WTC11 (cell line): ENCODE measurements around the gene MSL1. TPM values are rescaled to one million over a fixed set of nuclear protein-coding genes. Genes with fewer than 3 reads are reported as not detected.
A peak's percentile ranks its signal among the peaks of the same experiment; 100 is the strongest.

ENCODE experiments used
- ATAC-seq: fragments of 200-7000 bp; cut with Tn5 transposase; 2 replicates; pipeline ENCODE4 v1.10.0; 2021; ENCODE audit warnings: mild to moderate bottlenecking, moderate library complexity
- CTCF ChIA-PET: fragments of 300-600 bp; sonication (Branson Sonifier 250); formaldehyde crosslinking; loops from one replicate; lab custom pipeline; 2021; ENCODE audit warnings: antibody characterized with exemption; lab: Charles Lee
- POLR2A ChIA-PET: fragments of 350-600 bp; sonication (Branson Sonifier 250); formaldehyde crosslinking; loops from one replicate; lab custom pipeline; 2021; ENCODE audit warnings: antibody characterized with exemption; lab: Charles Lee
- DNase-seq: peaks from one replicate; pipeline ENCODE4 v3.0.0; 2021; ENCODE audit warnings: low spot score
- H3K27ac Mint-ChIP-seq: 2 replicates; pipeline ENCODE4 v1.8.0; 2021; ENCODE audit warnings: mixed read lengths
- H3K27me3 Mint-ChIP-seq: 2 replicates; pipeline ENCODE4 v1.8.0; 2021; ENCODE audit warnings: low read depth, mild to moderate bottlenecking, moderate library complexity, mixed read lengths
- H3K36me3 Mint-ChIP-seq: 2 replicates; pipeline ENCODE4 v1.8.0; 2021; ENCODE audit warnings: mixed read lengths
- H3K4me1 Mint-ChIP-seq: 2 replicates; pipeline ENCODE4 v1.8.0; 2022; ENCODE audit warnings: mixed read lengths
- H3K4me3 Mint-ChIP-seq: 2 replicates; pipeline ENCODE4 v1.8.0; 2021; ENCODE audit warnings: mild to moderate bottlenecking, moderate library complexity, mixed read lengths
- H3K9me3 Mint-ChIP-seq: 2 replicates; pipeline ENCODE4 v1.8.0; 2021; ENCODE audit warnings: mixed read lengths
- ATF1 ChIP-seq: sonication (generic); formaldehyde crosslinking; IDR thresholded peaks from 2 replicates; pipeline ENCODE4 v1.8.1; 2023; ENCODE audit warnings: mild to moderate bottlenecking, moderate library complexity, missing genetic modification reagents
- ESRRA ChIP-seq: sonication (generic); formaldehyde crosslinking; IDR thresholded peaks from 2 replicates; pipeline ENCODE4 v1.8.1; 2022; ENCODE audit warnings: mild to moderate bottlenecking, missing genetic modification reagents, borderline replicate concordance
- GABPB1 ChIP-seq: sonication (generic); formaldehyde crosslinking; IDR thresholded peaks from 2 replicates; pipeline ENCODE4 v1.8.1; 2023; ENCODE audit warnings: mild to moderate bottlenecking, missing genetic modification reagents
- JAZF1 ChIP-seq: fragments of 250-450 bp; sonication (Bioruptor Pico); IDR thresholded peaks from 2 replicates; pipeline ENCODE4 v1.9.0; 2021; ENCODE audit warnings: moderate library complexity, mild to moderate bottlenecking, inconsistent platforms
- NFATC4 ChIP-seq: fragments of 250-450 bp; sonication (Bioruptor Pico); IDR thresholded peaks from 2 replicates; pipeline ENCODE4 v1.9.0; 2021; ENCODE audit warnings: mild to moderate bottlenecking
- OVOL2 ChIP-seq: fragments of 250-450 bp; sonication (Bioruptor Pico); IDR thresholded peaks from 2 replicates; pipeline ENCODE4 v1.9.0; 2021; ENCODE audit warnings: mild to moderate bottlenecking, borderline replicate concordance
- RORB ChIP-seq: fragments of 250-450 bp; sonication (Bioruptor Pico); IDR thresholded peaks from 2 replicates; pipeline ENCODE4 v1.9.0; 2021; ENCODE audit warnings: mild to moderate bottlenecking
- SOX15 ChIP-seq: fragments of 250-450 bp; sonication (Bioruptor Pico); IDR thresholded peaks from 2 replicates; pipeline ENCODE4 v1.9.0; 2021; ENCODE audit warnings: mild to moderate bottlenecking
- ZNF121 ChIP-seq: sonication (generic); formaldehyde crosslinking; IDR thresholded peaks from 2 replicates; pipeline ENCODE4 v1.8.0; 2023; ENCODE audit warnings: missing genetic modification reagents
- ZNF138 ChIP-seq: sonication (generic); formaldehyde crosslinking; conservative IDR thresholded peaks from 2 replicates; pipeline ENCODE4 v1.8.1; 2022; ENCODE audit warnings: mild to moderate bottlenecking, moderate library complexity, missing genetic modification reagents
- ZNF416 ChIP-seq: fragments of 250-450 bp; sonication (Bioruptor Pico); IDR thresholded peaks from 2 replicates; pipeline ENCODE4 v1.9.0; 2021; ENCODE audit warnings: mild to moderate bottlenecking, inconsistent platforms
- total RNA-seq: library from RNA; stranded (reverse); gene quantifications from 3 replicates; pipeline ENCODE4 v1.2.3, GENCODE V29; 2021
- TF ChIP-seq, protein P1 (sequence below): sonication (generic); formaldehyde crosslinking; IDR thresholded peaks from 2 replicates; pipeline ENCODE4 v1.8.1; 2022; ENCODE audit warnings: low read depth, missing genetic modification reagents, borderline replicate concordance
- TF ChIP-seq, protein P2 (sequence below): fragments of 250-450 bp; sonication (Bioruptor Pico); IDR thresholded peaks from 2 replicates; pipeline ENCODE4 v1.9.0; 2021; ENCODE audit warnings: moderate library complexity, mild to moderate bottlenecking, inconsistent platforms, borderline replicate concordance
- TF ChIP-seq, protein P3 (sequence below): fragments of 250-450 bp; sonication (Bioruptor Pico); conservative IDR thresholded peaks from 2 replicates; pipeline ENCODE4 v1.9.0; 2021; ENCODE audit warnings: mild to moderate bottlenecking
- TF ChIP-seq, protein P4 (sequence below): fragments of 250-450 bp; sonication (Bioruptor Pico); IDR thresholded peaks from 2 replicates; pipeline ENCODE4 v1.9.0; 2021; ENCODE audit warnings: mild to moderate bottlenecking, borderline replicate concordance
- TF ChIP-seq, protein P5 (sequence below): sonication (generic); formaldehyde crosslinking; IDR thresholded peaks from 2 replicates; pipeline ENCODE4 v1.8.0; 2023; ENCODE audit warnings: missing genetic modification reagents, mild to moderate bottlenecking, borderline replicate concordance

MSL1 gene
- total RNA-seq, 1 experiment from 2014 or later: 78.1 TPM

DNA sequence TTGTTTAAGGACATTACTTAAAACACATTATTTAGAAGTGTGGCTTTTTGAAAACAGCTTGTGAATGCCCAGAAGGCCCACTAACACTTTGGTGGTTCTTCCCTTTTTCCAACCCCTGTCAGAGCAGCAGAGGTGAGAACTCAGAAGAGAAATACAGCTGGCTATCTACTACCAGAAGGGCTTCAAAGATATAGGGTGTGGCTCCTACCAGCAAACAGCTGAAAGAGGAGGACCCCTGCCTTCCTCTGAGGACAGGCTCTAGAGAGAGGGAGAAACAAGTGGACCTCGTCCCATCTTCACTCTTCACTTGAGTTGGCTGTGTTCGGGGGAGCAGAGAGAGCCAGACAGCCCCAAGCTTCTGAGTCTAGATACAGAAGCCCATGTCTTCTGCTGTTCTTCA, 48.6 kb downstream of the MSL1 start (continued):
- TF ChIP-seq, protein P1, sequence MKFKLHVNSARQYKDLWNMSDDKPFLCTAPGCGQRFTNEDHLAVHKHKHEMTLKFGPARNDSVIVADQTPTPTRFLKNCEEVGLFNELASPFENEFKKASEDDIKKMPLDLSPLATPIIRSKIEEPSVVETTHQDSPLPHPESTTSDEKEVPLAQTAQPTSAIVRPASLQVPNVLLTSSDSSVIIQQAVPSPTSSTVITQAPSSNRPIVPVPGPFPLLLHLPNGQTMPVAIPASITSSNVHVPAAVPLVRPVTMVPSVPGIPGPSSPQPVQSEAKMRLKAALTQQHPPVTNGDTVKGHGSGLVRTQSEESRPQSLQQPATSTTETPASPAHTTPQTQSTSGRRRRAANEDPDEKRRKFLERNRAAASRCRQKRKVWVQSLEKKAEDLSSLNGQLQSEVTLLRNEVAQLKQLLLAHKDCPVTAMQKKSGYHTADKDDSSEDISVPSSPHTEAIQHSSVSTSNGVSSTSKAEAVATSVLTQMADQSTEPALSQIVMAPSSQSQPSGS: no peak
- no peak for TF ChIP-seq JAZF1

DNA sequence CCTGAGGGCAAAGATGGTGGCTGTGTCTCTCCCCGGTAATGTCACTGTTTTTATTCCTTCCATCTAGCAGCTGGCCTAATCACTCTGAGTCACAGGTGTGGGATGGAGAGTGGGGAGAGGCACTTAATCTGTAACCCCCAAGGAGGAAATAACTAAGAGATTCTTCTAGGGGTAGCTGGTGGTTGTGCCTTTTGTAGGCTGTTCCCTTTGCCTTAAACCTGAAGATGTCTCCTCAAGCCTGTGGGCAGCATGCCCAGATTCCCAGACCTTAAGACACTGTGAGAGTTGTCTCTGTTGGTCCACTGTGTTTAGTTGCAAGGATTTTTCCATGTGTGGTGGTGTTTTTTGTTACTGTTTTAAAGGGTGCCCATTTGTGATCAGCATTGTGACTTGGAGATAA, 50.0 kb downstream of the MSL1 start:
- no peak for DNase-seq
- H3K27ac Mint-ChIP-seq: no peak overlapping the region

DNA sequence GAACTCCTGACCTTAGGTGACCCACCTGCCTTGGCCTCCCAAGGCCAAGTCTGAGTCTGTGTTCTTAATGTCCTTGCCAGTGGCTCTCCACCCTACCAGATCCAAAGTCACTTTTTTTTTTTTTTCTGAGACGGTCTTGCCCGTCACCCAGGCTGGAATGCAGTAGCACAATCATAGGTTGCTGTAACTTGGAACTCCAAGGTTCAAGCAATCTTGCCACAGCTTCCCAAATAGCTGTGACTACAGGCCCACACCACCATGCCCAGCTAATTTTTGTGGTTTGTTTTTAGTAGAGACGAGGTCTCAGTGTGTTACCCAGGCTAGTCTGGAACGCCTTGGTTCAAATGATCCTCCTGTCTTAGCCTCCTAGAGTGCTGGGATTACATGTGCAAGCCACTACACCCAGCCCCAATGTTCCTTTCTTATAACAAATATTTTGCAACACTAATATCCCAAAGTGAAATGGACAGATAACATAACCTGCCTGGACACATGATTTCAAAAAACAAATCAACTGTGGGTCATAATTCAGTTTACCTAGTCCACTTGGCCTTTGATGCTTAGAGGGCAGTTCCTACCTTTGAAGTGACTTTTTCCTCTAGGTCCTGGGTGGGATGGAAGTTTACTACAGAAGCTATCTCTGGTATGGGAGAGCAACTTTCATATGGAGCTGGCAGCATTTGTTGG, 51.5 kb downstream of the MSL1 start:
- H3K4me3 Mint-ChIP-seq: no peak overlapping the region
- ATAC-seq: no peak
- H3K4me1 Mint-ChIP-seq: peaks cover 8% of the 10 kb centered on the region
- POLR2A ChIA-PET: interaction anchor here (0.7 kb wide), 1 partner anchor 197 kb away, joined by 3 read pairs; no protein-coding TSS in a partner anchor
- no peaks in the 10 kb centered on the region; the same call in 1 of the 2 replicates for H3K27me3 Mint-ChIP-seq
- no peak for DNase-seq
- no peaks in the 10 kb centered on the region for H3K9me3 Mint-ChIP-seq
- CTCF ChIA-PET: interaction anchor here (1.6 to 7.4 kb wide), 2 partner anchors 18 to 60 kb away, joined by 4 to 75 read pairs; no protein-coding TSS in a partner anchor
- H3K36me3 Mint-ChIP-seq: peaks cover 49% of the 10 kb centered on the region
- peak overlapping the region; percentile 54; the same call in 1 of the 2 replicates for H3K27ac Mint-ChIP-seq
- TF ChIP-seq SOX15 (CRISPR knock-in tag) (no peak), ATF1 (CRISPR knock-in tag) (no peak), ZNF138 (CRISPR knock-in tag) (no peak), ESRRA (CRISPR knock-in tag) (no peak), NFATC4 (no peak), OVOL2 (CRISPR knock-in tag) (no peak), ZNF121 (no peak), RORB (CRISPR knock-in tag) (no peak), GABPB1 (CRISPR knock-in tag) (no peak)
- TF ChIP-seq, protein P2, sequence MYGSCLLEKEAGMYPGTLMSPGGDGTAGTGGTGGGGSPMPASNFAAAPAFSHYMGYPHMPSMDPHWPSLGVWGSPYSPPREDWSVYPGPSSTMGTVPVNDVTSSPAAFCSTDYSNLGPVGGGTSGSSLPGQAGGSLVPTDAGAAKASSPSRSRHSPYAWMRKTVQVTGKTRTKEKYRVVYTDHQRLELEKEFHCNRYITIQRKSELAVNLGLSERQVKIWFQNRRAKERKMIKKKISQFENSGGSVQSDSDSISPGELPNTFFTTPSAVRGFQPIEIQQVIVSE (CRISPR knock-in tag): no peak
- TF ChIP-seq, protein P3, sequence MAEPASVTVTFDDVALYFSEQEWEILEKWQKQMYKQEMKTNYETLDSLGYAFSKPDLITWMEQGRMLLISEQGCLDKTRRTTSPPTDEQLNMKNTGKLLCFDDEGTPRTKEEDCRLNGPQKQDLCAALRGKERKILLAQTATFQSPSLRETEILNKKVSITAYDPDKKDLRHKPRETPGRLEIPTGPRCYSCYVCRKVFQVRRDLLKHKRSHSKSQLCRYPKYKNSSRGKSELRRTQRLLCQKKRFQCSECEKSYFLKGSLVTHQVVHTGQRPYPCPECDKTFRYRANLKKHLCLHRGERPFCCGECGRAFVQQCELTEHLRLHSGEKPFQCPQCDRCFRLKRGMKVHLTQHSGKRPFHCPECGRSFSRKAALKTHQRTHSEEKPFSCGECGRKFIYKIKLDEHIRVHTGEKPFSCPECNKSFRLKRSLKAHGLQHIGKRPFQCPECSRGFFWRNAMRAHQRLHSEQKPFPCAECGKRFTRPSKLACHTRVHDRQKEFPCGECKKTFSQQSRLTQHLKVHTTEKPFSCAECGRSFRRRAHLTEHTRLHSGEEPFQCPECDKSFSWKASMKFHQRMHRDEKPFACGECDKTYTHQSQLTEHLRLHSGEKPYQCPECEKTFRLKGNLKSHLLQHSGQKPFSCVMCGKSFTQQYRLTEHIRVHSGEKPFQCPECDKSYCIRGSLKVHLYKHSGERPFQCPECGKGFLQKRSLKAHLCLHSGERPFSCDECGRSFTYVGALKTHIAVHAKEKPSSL: no peak
- TF ChIP-seq, protein P4, sequence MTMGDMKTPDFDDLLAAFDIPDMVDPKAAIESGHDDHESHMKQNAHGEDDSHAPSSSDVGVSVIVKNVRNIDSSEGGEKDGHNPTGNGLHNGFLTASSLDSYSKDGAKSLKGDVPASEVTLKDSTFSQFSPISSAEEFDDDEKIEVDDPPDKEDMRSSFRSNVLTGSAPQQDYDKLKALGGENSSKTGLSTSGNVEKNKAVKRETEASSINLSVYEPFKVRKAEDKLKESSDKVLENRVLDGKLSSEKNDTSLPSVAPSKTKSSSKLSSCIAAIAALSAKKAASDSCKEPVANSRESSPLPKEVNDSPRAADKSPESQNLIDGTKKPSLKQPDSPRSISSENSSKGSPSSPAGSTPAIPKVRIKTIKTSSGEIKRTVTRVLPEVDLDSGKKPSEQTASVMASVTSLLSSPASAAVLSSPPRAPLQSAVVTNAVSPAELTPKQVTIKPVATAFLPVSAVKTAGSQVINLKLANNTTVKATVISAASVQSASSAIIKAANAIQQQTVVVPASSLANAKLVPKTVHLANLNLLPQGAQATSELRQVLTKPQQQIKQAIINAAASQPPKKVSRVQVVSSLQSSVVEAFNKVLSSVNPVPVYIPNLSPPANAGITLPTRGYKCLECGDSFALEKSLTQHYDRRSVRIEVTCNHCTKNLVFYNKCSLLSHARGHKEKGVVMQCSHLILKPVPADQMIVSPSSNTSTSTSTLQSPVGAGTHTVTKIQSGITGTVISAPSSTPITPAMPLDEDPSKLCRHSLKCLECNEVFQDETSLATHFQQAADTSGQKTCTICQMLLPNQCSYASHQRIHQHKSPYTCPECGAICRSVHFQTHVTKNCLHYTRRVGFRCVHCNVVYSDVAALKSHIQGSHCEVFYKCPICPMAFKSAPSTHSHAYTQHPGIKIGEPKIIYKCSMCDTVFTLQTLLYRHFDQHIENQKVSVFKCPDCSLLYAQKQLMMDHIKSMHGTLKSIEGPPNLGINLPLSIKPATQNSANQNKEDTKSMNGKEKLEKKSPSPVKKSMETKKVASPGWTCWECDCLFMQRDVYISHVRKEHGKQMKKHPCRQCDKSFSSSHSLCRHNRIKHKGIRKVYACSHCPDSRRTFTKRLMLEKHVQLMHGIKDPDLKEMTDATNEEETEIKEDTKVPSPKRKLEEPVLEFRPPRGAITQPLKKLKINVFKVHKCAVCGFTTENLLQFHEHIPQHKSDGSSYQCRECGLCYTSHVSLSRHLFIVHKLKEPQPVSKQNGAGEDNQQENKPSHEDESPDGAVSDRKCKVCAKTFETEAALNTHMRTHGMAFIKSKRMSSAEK: no peak
- TF ChIP-seq, protein P5, sequence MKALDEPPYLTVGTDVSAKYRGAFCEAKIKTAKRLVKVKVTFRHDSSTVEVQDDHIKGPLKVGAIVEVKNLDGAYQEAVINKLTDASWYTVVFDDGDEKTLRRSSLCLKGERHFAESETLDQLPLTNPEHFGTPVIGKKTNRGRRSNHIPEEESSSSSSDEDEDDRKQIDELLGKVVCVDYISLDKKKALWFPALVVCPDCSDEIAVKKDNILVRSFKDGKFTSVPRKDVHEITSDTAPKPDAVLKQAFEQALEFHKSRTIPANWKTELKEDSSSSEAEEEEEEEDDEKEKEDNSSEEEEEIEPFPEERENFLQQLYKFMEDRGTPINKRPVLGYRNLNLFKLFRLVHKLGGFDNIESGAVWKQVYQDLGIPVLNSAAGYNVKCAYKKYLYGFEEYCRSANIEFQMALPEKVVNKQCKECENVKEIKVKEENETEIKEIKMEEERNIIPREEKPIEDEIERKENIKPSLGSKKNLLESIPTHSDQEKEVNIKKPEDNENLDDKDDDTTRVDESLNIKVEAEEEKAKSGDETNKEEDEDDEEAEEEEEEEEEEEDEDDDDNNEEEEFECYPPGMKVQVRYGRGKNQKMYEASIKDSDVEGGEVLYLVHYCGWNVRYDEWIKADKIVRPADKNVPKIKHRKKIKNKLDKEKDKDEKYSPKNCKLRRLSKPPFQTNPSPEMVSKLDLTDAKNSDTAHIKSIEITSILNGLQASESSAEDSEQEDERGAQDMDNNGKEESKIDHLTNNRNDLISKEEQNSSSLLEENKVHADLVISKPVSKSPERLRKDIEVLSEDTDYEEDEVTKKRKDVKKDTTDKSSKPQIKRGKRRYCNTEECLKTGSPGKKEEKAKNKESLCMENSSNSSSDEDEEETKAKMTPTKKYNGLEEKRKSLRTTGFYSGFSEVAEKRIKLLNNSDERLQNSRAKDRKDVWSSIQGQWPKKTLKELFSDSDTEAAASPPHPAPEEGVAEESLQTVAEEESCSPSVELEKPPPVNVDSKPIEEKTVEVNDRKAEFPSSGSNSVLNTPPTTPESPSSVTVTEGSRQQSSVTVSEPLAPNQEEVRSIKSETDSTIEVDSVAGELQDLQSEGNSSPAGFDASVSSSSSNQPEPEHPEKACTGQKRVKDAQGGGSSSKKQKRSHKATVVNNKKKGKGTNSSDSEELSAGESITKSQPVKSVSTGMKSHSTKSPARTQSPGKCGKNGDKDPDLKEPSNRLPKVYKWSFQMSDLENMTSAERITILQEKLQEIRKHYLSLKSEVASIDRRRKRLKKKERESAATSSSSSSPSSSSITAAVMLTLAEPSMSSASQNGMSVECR (CRISPR knock-in tag): no peak

More for the DNA sequence above, 50.0 kb downstream of the MSL1 start:
- CTCF ChIA-PET: no interaction called here
- peaks cover 63% of the 10 kb centered on the region for H3K36me3 Mint-ChIP-seq
- TF ChIP-seq ZNF416: no peak
- TF ChIP-seq ZNF121: no peak
- TF ChIP-seq, protein P1: no peak
- no peaks in the 10 kb centered on the region for H3K9me3 Mint-ChIP-seq
- POLR2A ChIA-PET: no interaction called here
- no peak overlapping the region for H3K4me3 Mint-ChIP-seq
- peaks cover 7% of the 10 kb centered on the region for H3K4me1 Mint-ChIP-seq
- ATAC-seq: no peak
- H3K27me3 Mint-ChIP-seq: no peaks in the 10 kb centered on the region; the same call in 1 of the 2 replicates
